Measurements from ENCODE around the gene KIAA1549.
"Not testable (repeated sequence)": the region's sequence is repeated elsewhere in the genome, so short reads cannot be mapped to it uniquely, and the experiment has no call there.

Gene KIAA1549

DNA sequence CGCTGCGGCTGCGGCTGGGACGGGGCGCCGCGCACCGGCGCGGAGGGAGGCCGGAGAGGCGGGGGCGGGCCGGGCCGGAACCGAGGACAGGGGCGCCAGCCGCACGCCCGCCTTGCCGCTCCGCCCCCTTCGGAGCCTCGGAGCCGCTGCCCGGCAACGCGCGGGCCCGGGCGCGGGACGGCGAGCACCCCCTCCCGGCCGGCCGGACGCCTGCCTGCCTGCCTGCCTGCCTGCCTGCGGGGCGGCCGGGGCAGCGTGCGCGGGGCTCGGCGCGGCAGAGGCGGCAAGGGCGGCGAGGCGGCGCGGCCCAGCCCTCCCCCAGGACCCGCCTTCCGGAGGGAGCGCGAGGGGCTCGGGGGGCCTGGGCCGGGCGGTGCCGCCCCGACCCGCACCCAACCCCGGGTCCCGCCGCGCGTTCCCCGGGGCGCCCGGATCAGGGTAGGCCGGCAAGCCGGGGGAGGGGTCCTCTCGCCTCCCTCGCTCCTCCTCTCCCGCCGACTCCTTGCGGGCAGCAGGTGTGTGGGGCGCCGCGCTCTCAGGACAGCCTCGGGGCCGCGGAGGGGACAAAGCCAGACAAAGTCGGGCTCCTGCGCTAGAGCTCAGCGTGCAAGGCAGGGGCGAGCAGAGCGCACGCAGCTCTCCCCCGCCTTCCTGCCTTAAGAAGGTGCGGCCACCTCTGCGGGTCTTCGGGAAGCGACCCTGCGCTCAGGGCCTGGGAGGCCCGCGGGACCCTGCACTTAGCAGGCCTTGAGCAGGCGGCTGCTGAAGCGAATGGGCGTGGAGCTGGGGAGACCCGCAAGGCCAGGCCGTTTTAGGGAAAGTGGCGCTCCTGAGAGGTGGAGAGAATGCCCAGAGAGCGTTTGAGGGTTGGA, at the start of gene KIAA1549:
Gene KIAA1549 (minus strand): TSS at position 58 of the 872 bp plus-strand sequence. CDS start 120 bp downstream, outside the sequence.
- DNase-seq: peak; percentile 34

DNA sequence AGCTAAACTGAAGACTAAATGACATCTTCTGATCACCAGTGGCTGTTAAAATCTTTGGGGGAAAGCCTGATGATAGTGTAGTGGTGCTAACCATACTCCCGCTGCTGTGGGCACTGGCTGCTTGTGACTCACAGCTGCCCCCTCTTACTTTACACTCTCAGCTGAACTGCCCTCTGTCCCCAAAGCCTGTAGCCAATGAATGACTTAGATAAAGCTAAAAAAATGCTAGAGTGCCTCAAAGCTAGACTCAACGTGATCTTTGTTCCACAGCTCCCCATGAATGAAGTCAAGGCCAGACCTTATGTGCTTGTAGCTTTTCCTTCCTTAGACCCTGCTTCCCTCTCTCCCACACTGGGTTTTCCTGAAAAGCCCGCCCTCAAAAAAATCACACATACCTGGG, 48.2 kb upstream of the KIAA1549 start:
- no peak for DNase-seq

DNA sequence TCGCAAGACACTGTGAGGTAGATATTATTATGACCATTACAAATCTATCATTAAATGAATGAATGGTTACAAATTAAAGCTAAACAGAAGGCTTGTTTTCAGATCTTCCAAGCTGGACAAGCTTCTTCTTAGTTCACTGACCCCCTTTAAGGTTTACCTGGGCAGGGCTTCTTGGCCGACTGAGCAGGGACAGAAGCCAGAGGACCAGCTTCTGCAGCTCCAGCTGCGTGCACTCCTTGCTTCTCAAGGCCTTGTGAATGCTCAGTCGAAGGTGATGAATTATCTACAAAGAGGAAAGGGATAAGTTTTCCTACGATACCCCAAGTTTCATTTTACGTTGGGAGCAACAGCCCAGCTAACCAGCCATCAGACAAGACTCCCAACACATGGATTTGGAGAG, 45.4 kb upstream of the KIAA1549 start:
- DNase-seq: no peak

GRCh38 chr7:139025861-139026260, 44.7 kb upstream of the KIAA1549 start:
- not testable (repeated sequence) for DNase-seq

GRCh38 chr7:139023076-139023475, 41.9 kb upstream of the KIAA1549 start:
- DNase-seq: no peak

- no peak for DNase-seq
Observed at GRCh38 chr7:139022286-139022685, 41.1 kb upstream of the KIAA1549 start.

DNA sequence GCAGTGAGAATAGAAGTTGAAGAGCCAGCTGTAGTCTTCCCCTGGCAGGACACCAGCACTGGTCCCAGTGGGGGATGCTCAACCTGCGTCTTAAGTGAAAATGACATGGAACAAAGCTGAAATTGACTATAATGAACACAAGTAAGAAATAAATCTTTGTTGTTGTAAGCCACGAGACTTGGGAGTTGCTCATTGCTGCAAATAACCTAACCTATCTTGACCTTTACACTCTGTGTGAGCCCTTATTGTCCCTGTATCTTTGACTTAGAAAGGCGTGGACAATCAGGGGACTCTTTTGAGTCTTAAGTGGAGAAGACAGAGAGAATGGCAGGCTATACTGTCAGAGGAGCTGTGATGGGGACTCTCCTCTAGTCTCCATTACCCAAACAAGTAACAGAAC, 37.7 kb upstream of the KIAA1549 start:
- DNase-seq: no peak

- peak; percentile 34 for DNase-seq
Observed at GRCh38 chr7:139016931-139017511, 35.8 kb upstream of the KIAA1549 start.

- DNase-seq: no peak
Observed at GRCh38 chr7:139011373-139011772, 30.2 kb upstream of the KIAA1549 start.

DNA sequence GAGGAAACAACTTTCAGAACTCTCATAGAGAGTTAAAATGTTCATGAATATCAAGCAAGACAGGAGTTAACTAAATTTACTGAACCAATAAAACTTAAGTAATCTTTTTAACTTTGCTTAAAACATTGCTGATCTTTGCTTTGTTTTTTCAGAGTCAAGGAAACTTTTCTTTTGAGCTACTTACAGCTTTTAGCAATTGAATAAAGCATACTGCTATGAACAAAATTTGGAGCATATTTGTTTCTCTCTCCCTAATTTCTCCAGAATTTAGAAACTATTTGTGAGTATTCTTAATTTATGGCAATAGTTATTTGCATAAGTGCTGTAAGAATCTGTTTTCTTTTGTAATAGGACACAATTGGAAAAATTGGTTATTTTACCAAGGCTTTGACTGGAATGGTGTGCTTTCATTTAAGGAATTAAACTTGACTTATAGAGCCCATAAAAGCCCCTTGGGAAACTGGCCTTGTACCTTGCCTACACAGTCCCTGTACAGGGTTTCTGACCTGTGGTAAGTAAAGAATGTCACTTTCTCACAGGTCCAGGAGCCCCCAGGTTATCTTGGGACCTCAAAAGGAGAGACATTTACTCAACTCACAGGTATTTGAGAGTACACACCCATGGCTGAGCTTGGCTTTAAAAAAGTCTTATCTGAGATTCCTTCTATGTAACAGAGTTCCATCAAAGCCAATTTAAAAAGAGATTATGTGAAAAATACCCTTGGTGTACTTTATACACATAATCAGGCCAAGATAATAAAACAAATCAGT, 23.3 kb upstream of the KIAA1549 start:
- DNase-seq: no peak

DNA sequence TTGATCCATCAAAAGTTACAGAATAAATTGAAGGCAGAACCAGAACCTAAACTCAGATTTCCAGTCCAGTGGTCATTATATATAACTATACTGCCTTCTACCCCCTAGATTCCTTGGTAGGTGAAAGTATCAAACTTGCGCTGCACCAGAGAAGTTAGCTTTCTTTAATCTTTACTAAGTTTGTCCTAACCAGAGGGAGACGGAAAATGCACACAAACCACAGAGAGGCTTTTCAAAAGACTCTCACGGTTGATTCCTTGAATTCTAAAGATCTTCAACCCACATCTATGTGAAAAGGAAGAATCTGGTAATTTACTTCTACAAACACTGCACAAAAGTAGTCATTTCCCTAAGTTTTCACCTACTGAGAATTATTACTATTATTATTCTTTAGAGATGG, 18.2 kb upstream of the KIAA1549 start:
- DNase-seq: no peak

DNA sequence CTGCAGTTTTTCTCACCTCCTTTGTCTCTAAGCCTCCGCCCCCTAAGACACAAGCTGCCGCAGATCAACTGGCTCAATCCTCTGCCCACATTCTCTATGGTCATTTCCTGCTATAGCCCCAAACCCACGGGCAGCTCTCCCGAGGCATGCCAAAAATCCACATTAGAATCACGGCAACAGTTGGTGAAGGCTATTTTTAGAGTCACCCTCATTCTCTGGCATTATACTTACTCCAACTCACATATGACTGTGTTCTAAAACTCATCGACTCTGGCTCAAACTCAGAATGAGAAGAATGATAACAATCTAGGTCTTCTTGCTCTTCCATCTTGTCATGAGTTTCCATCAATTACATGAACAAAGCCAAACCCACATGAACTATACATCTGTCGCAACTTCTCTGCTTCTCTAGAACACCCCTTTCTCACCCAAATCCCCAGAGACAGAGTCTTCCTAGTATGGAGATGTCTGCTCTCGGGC, 10.9 kb upstream of the KIAA1549 start:
- no peak for DNase-seq

DNA sequence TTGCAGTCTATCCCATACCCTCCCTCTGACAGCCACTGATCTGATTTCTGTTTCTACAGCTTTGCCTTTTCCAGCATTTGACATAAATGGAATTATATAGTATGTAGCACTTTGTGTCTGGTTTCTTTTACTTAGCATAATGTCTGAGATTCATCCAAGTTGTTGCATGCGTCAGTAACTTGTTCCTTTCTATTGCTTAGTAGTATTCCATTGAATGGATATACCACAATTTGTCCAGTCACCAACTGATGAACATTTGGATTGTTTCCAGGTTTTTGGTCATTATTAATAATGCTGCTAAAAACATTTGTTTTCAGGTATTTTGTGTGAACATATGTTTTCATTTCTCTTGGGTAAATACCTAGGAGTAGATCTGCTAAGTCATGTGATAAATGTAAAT, 6.5 kb upstream of the KIAA1549 start:
- no peak for DNase-seq

GRCh38 chr7:138982204-138982623, 1.0 kb upstream of the KIAA1549 start:
- peak; percentile 29 for DNase-seq

DNA sequence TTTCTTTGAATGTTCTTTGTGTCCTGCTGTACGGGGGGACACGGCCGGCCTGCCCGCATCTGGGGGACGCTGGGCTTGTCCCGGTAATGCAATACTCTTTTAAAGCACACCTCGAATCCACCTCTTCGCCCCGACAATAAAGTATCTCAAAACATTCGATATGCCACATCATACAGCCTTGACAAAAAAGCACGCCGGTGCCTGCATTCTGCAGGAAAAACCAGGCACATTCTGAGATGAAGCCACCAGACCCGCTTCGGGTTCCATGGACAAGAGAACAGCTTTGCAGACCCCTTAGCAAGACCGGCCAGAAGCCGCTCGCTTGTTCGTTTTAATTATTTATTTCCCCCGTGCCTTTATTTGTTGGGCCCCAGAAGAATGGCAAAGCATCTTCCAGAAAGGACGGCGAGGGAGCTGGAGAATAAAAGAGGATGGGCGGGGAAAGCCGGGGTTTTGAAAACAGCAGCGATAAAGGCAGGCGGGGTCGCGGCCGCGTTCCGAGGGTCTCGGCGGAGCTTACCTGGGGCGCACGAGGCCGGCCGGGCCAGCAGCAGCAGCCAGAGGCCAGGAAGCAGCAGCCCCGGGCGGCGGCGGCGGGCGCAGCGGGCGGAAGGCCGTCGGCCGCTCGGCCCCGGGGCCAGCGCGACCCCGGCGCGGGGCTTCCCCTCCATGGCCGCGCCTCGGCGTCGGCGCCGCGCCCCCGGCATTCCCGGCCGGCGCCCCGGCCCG, 462 bp downstream of the KIAA1549 start:
- peak; percentile 18 for DNase-seq

DNA sequence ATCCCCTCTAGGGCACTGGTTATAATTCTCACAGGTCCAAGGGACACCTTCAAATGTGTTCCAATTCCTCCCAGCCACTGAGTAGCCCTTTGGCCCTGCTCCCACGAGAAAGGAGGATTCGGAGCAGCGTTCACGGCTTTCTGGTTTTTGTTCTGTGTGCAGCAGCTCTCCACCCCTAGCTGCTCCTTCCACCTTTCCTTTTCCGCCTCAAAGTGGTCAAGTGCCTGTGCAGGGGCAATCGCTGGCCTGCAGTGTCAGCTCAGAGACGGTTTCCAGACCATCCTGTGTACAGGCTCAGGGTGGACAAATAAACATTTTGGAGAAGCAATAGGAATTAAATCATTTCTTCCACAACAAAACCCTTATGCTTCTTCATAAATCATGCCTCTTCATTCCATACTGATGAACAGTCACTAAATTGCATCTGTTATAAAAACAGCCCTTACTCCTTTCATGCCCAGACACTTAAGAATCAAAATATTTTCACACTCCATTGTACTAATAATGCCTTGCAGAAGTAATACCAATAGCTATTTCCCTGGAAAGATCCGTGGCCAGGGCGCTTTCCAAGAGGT, 1.1 kb downstream of the KIAA1549 start:
- peak; percentile 40 for DNase-seq

DNA sequence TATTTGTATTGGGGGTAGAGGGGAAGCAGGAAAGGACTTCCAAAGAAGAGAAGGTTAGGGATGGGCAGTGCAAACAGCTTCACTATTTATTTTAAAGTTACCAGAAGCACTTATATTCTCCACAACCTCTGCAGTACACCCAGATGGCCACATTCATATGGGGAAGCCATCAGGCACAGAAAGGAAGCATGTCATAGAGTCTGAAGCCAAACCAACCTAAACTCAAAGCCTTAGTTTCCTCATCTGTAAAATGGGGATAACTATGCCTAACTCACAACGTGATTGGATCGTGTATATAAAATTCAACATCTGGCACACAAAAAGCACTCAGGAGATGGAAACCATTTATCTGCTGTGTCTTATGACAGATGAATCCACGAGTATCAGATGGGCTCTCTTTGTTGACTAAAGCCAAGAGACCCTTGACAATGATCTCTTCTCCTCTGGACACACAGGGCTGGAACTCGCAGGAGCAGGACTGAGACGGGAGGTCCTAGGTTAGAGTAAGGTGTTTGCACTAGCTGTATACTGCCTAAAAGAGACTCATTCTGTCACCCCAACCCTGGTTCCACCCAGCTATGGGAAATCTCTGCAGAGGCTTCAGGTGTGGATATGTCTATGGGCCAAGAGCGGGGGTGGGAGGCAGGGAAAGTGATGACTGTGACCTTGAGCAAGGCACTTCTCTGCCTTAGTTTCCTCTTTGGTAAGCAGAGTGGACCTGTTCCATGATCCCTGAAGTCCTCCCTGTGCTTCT, 1.8 kb downstream of the KIAA1549 start:
- no peak for DNase-seq

DNA sequence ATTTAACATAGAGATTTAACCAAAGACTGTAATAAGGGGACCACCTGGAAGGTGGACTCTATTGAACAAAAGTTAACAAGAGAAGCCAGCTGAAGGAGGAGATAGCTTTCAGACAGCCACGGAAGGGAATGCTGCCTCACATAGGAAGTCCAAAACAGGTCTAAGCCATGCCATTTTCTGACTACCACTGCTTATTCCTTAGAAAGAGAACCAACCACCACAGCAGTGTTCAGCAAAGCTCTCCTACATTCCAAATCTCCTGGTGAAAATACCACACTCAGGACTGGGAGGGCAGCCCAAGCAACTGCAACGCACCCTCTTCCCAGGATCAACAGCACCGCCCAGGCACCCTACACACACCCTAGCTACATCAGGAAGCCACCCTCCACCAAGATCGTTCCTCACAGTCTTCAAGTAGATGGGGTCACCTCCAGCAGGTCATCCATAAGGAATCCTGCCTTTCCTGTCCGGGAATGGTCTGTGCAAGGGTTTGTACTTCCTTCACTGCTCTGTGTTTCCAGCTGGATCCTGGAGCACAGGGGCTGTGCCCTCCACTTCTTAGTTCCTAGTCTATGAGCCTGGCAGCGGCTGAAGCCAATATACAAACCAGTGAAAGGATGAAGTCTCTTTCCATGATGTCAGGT, 2.5 kb downstream of the KIAA1549 start:
- DNase-seq: no peak

DNA sequence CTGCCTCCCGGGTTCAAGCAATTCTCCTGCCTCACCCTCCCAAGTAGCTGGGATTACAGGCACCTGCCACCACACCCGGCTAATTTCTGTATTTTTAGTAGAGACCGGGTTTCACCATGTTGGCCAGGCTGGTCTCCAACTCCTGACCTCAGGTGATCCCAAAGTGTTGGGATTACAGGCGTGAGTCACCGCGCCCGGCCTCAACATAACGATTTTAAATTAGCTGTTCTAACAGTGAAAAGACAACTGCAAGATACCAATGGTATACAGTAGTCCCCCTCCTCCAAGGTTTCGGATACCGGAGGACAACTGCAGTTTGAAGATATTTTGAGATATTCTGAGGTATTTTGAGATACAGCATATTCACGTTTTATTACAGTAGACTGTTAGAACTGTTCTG, 5.0 kb downstream of the KIAA1549 start:
- DNase-seq: not testable (repeated sequence)

GRCh38 chr7:138975343-138976104, 5.7 kb downstream of the KIAA1549 start:
- DNase-seq: peak; percentile 3
